ENCODE measurements around the gene LSS.

GRCh38 chr21:46182548-46183336 is 45.8 kb downstream of the LSS start:
- no peak for TF ChIP-seq CTCF (conservative IDR thresholded peaks at IDR 0.05; ENCODE audit: low read length)
- TF ChIP-seq EZH2phosphoT487 (IDR thresholded peaks at IDR 0.05; ENCODE audit: borderline replicate concordance) = no peak
